Measurements from ENCODE around the gene PARP1.

Gene PARP1

GRCh38 chr1:226369110-226369509 lies 38.8 kb downstream of the PARP1 start:
- no peak for TF ChIP-seq POLR2A (IDR thresholded peaks at IDR 0.05; ENCODE audit: low read depth, low read length)
- no peak for FAIRE-seq
- DNase-seq (ENCODE audit: insufficient read length, low spot score): no peak

- FAIRE-seq: no peak
- DNase-seq (ENCODE audit: insufficient read length, low spot score): no peak
- no peak for TF ChIP-seq POLR2A (IDR thresholded peaks at IDR 0.05; ENCODE audit: low read depth, low read length)
Observed at GRCh38 chr1:226366290-226366689, 41.6 kb downstream of the PARP1 start.

- DNase-seq (ENCODE audit: insufficient read length, low spot score) (no peak), FAIRE-seq (no peak)
- TF ChIP-seq POLR2A (IDR thresholded peaks at IDR 0.05; ENCODE audit: low read depth, low read length): no peak
Observed at GRCh38 chr1:226365831-226366231, 42.1 kb downstream of the PARP1 start.

- no peak for FAIRE-seq
- no peak for TF ChIP-seq POLR2A (IDR thresholded peaks at IDR 0.05; ENCODE audit: low read depth, low read length)
Observed at GRCh38 chr1:226364901-226365565, 42.9 kb downstream of the PARP1 start.

GRCh38 chr1:226364514-226364899 lies 43.4 kb downstream of the PARP1 start:
- DNase-seq (ENCODE audit: insufficient read length, low spot score) (no peak), FAIRE-seq (no peak)
- TF ChIP-seq POLR2A (IDR thresholded peaks at IDR 0.05; ENCODE audit: low read depth, low read length): no peak

More at GRCh38 chr1:226364901-226365565, 42.9 kb downstream of the PARP1 start:
- no peak for DNase-seq (ENCODE audit: insufficient read length, low spot score)

DNA sequence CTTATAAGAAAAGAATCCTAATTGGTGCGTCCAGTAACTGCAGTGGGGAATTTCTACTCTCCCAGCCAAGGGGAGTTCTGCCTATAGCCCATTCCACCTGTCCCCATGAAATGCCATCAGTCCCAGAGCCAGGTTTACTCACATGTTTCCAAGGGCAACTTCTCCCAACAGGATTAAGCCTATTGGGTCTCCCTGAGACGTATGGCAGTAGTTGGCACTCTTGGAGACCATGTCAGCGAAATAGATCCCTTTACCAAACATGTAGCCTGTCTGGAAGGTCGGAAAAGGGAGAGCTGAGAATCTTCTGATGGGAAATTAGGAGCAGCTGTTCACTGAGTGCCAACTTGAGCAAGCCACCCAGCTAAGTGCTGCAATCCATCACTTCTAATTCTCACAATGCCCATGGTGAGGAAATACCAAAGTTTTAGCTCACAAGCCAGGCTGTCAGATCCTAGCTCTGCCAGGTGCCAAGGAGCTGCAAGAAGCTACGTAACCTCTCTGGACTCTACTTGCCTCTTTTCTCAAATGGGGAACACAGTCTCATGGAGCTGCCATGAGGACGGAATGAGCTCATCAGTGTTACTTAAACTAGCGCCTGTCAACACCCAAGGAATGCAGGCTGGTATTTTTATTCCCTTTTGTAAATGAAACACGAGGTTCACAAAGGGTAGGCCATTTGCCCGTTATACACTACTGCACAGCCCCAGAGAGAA lies 43.9 kb downstream of the PARP1 start:
- FAIRE-seq (no peak), DNase-seq (ENCODE audit: insufficient read length, low spot score) (no peak)
- TF ChIP-seq POLR2A (IDR thresholded peaks at IDR 0.05; ENCODE audit: low read depth, low read length): no peak

DNA sequence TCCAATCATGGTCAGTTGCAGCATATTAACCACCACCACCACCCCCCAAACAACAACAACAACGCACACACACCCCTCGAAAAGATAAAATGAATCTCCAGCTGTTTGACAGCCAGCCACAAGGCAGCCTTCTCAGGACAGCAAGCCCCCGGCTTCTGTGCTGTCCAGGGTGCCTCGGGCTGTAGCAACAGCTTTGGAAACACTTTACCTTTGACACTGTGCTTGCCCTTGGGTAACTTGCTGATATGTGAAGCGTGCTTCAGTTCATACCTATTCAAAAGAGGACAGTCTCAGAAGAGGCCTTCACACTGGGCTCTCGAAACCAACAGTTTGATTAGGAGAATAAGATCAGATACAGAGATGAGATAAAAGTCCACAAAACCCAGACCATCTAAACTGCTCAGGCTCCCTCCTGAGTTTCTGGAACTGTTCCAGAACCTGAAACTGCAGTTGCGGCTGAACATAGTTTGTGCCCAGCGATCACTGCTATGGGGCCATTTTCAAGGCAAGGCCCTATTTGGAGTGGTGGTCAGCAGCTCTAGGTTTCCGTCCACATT lies 44.9 kb downstream of the PARP1 start:
- FAIRE-seq (no peak), DNase-seq (ENCODE audit: insufficient read length, low spot score) (no peak)
- TF ChIP-seq POLR2A (IDR thresholded peaks at IDR 0.05; ENCODE audit: low read depth, low read length): no peak

- DNase-seq (ENCODE audit: insufficient read length, low spot score) (no peak), FAIRE-seq (no peak)
- no peak for TF ChIP-seq POLR2A (IDR thresholded peaks at IDR 0.05; ENCODE audit: low read depth, low read length)
Observed at GRCh38 chr1:226362361-226362760, 45.5 kb downstream of the PARP1 start.

DNA sequence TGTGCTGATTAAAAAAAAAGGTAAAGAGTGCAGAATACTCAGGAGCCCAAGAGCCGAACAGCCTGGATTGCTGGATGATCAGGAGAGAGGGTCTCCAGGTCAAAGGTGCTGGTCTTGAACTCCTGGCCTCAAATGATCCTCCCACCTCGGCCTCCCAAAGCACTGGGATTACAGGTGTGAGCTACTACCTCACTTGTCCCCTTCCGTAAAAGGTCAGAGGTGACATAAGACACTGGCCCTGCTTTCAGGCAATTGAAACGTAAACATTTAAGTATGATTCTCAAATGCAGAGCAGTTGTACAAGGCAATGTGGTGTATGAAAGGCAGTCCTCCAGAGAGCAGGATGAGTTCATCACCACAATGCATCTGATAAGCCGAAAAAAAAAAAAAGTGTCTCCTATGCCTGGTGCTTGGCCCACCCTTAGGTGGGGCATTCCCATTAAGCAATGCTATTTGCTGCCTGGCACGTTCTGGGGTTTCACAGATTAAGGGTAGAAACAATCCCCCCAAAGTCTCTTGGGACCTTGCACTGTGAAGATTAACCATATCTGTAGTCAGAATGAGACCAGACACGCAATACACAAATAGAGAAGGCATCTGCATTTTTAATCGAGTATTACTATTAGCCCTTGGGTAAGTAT lies 47.7 kb downstream of the PARP1 start:
- DNase-seq (ENCODE audit: insufficient read length, low spot score) (no peak), FAIRE-seq (no peak)
- no peak for TF ChIP-seq POLR2A (IDR thresholded peaks at IDR 0.05; ENCODE audit: low read depth, low read length)

DNA sequence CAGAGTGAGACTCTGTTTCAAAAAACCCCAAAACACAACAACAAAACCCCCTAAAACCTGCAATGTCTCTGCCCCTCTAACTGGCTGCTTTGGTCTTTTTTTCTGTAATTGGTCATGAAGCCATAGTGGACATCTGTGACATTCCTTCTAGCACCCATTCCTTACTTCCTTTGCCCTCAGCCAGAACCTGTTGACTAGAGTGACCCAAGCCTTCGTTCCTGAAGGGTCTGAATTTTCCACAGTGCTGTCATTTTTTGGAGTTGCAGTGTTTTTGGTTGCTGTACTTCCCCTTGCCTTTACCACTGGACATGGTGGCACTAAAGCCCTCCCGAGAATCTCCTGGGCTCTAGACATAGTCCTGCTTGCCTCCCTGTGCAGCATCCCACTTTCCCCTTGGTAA lies 50.5 kb downstream of the PARP1 start:
- TF ChIP-seq POLR2A (IDR thresholded peaks at IDR 0.05; ENCODE audit: low read depth, low read length): no peak
- FAIRE-seq (no peak), DNase-seq (ENCODE audit: insufficient read length, low spot score) (no peak)

DNA sequence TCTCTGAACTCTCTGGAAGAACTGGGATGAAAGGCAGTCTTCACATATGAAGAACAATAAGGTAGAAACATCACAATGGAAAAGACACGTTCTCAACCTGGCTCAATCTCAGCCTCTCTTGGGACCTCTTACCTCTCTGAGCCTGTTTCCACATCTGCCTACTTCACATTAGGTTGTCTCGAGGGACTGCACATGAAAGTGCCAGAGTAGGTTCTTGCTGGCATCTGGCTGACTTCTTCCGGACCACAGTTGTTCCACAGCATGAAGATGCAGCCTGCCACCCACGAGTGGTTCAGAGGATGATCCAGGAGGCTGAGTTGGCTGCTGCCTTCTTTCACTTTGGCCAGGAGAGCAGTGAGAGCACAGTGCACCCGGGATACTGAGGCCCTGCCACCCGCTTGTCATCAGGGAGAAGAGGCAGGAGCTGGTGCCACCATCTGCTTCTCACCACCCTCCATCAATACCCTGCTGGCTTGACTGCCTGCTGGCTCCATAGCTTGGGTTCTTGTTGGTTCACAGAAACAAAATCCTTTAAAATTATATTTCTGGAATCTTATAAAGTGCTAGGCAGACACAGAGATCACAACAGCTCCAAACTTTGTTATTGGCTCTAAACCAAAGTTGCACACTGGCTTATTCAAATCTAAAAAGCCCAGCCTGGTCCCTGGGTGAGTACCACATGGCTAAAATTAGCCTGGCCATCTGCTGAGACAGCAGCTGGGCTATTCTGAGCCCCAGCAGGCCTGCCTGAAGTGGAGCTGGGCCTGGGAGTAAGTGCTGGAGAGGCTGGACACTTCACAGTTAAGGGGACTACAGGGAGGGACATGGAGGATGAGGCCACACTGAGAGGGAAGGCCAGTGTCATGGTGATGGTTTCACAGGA lies 52.0 kb downstream of the PARP1 start:
- DNase-seq (ENCODE audit: insufficient read length, low spot score) (no peak), FAIRE-seq (no peak)
- no peak for TF ChIP-seq POLR2A (IDR thresholded peaks at IDR 0.05; ENCODE audit: low read depth, low read length)

GRCh38 chr1:226355016-226355415 lies 52.9 kb downstream of the PARP1 start:
- DNase-seq (ENCODE audit: insufficient read length, low spot score) (no peak), FAIRE-seq (no peak)
- TF ChIP-seq POLR2A (IDR thresholded peaks at IDR 0.05; ENCODE audit: low read depth, low read length): no peak

- DNase-seq (ENCODE audit: insufficient read length, low spot score): no peak
- no peak for FAIRE-seq
- no peak for TF ChIP-seq POLR2A (IDR thresholded peaks at IDR 0.05; ENCODE audit: low read depth, low read length)
Observed at GRCh38 chr1:226353698-226354525, 54.0 kb downstream of the PARP1 start.

Measured in H54 (cell line).